ENCODE measurements around the gene ZNF534.
"Not testable (repeated sequence)": the region's sequence is repeated elsewhere in the genome, so short reads cannot be mapped to it uniquely, and the experiment has no call there.

The ZNF534 gene

DNA sequence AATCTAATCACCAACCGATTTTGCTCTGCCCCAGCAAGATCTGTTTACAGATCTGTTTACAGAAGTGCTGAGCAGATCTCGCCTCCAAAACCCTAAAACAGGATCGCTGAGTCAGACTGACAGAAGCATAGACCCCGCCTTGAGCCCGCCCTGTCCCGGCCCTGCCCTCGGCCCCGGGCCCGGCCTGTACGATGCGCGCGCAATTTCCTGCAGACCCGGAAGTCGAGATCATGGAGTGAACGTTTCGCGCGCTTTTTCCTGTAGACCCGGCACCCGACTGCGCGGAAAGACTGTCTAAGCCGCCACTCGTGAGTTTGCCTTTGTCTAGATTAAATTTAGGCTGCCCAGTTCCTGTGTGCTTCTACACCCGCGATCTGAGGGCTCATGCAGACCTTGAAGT lies at the start of gene ZNF534:
Gene ZNF534 (plus strand): TSS at position 212 of the 400 bp plus-strand sequence. CDS start 2,327 bp downstream, outside the sequence.
- no peak for DNase-seq

DNA sequence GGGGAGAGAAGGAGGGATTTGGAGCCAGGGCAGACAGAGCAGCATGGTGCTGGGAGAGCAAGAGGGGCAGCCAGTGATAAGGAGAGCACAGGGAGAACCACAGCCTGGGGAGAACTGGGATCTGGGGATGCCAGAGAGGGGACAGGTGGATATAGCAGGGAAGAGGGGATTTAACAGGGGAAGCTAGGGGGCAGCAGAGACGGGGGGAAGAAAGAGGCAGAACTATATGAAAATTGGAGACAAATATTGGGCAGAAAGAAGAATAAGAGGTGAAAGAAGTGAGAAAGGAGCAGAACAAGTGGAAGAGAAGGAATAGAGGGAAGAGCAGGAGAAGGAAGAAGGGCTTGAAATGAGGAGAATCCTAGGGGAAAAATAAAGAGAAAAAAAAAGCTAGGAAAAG lies 37.8 kb upstream of the ZNF534 start:
- no peak for DNase-seq

DNA sequence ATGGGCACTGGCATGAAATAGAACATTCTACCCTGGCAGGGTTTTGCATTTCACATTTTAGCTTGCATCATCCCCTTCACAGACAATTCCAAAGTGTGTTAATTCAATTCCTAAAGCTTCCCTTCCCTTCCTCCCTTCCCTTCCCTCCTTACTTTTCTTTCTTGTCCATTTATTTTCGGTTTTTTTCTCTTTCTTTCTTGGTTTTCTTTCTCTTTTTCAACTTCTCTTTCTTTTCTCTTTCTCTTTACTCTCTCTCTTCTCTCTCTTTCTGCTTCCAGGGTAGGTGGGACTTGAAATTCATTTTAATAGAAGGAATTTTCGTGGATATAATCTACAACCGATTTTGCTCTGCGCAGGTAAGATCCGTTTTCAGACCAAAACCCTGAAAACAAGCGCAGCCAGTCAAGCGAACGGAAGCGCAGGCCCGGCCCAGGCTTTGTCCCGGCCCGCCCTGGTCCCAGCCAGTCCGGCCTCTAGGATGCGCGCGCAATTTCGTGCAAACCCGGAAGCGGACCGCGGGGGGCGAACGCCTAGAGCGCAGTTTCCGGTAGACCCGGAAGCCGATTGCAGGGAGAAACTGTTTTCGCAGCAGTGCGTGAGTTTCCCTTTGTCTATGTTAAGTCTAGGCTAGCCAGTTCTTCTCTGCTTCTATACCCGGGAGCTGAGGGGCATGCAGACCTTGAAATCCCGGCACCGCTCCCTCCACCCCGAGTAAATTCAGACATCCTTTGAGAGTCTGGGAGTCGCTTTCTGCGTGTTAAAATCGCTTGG lies 31.5 kb upstream of the ZNF534 start, which contains the start of gene ZNF528:
Gene ZNF528 (plus strand): TSS at position 540 of the 771 bp plus-strand sequence. CDS start 4,165 bp downstream, outside the sequence.
- peak; percentile 96 for DNase-seq

DNA sequence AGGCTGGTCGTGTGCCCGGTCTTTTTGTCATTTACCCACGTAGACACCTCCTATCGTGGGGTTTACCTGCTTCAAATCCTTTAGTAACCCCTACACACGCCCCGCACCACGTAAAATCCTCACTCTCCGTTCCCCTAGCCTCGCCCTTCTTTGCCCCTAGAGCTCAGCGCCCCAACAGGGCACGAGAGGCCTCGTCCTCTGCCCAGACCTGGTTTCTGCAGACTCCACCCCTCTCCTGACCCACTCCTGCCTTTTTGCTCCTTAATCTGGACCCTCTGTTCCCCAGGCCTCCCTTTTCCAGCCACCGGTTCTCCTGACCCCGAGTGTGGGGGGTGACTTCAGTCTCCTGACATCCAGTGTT lies 30.9 kb upstream of the ZNF534 start:
- DNase-seq: no peak

DNA sequence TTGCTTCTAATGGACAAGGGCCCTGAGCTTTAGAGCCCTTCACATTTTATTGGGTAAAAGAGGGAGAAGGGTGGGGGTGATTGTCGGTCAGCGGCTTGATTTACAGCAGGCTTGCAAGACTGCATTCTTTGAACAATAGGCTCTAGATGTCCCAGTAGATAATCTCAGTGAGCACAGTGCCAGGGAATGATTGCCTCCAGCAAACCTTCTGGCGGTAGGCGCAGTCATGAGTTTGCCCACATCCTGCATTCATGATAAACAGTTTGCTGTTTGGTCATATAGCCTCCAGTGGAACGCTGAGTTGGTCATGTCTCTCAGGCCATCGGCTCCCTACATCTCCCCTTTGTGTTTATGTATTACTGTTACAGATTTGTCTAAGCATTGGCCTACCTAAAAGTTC lies 18.7 kb upstream of the ZNF534 start:
- no peak for DNase-seq

DNA sequence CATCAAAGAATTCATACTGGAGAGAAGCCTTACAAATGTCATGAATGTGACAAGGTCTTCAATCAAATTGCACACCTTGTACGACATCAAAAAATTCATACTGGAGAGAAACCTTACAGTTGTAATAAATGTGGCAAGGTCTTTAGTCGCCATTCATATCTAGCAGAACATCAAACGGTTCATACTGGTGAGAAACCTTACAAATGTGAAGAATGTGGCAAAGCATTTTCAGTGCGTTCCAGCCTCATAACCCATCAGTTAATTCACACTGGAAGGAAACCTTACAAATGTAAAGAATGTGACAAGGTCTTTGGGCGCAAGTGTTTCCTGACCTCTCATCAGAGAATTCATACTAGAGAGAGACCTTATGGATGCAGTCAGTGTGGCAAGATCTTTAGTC lies 13.2 kb upstream of the ZNF534 start:
- DNase-seq: no peak

DNA sequence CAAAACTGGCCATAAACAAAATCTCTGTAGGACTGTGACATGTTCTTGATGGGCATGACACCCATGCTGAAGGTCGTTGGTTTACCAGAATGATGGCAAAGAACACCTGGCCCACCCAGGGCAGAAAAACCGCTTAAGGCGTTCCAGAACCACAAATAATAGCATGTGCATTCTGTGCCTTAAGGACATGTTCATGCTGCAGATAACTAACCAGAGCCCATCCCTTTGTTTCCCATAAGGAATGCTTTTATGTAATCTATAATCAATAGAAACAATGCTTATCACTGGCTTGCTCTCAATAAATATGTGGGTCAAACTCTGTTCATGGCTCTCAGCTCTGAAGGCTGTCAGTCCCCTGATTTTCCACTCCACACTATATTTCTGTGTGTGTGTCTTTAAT lies 13.2 kb downstream of the ZNF534 start:
- DNase-seq: no peak

DNA sequence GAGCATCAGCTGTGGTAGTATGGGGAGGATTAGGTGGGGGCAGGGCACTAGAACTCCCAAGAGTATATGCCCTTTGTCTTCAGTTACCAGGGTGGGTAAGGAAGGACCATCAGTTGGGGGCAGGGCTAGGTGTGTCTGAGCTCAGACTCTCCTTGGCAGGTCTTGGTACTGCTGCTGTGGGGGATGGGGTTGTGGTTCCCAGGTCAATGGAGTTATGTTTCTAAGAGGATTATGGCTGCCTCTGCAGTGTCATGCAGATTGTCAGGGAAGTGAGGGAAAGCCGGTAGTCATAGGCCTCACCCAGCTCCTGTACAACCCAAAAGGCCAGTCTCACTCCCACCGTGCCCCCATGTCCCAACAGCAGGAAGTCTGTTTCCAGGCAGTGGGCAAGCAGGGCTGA lies 15.6 kb downstream of the ZNF534 start:
- no peak for DNase-seq

DNA sequence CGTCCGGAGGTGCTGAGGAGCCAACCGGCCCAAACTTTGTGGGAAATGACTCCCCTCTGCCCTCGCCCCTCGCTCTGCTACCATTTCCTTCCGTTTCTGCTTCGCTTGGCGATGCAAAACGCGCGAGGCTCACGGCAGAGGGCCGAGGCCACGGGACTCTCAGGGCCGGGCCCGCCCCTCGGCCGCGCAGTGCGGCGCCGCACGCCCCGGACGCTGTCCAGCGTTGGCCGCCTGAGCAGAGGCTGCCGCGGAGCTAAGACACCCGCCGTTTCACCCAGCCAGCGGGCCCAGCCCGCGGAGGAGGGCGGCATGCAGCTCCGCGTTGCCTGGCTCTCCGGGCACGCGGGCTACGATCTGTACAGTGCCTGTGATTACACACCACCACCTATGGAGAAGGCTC lies 22.3 kb downstream of the ZNF534 start:
- no peak for DNase-seq

DNA sequence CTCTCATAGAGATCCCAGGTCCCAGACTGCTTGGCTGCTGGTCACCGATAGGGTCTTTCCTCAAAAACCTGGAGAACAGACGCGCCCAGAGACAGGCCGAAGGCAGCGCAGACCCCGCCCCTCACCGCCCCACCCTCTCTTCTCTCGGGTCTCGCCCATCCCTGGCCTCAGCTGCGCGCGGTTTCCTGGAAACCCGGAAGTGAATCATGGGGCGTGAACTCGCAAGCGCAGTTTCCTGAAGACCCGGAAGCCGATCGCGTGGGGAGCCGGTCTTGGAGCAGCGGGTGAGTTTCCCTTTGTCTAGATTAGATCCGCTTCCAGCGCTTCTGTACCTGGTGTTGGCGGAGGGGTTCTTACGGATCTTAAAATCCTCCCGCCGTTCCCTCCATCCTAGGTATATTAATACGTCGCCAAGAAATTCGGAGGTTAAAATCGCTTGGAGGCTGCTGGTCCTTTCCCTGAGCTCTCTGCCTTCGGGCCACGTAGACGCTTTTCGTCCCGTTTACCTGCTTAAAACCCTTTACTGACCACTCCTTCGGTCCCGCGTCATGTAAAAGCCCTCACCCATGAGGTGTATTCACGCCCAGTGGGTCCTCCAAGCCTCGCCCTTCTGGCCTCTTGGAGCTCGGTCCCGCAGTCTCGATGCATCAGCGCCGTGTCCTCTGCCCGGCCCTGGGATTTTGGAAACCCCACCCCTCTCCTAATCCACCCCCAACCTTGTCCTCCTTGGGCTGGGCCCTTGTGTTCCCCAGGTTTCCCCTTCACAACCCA lies 24.6 kb downstream of the ZNF534 start, which contains the start of gene ZNF578:
Gene ZNF578 (plus strand): TSS at position 230 of the 771 bp plus-strand sequence. CDS start 48,293 bp downstream, outside the sequence.
- DNase-seq: peak; percentile 94

DNA sequence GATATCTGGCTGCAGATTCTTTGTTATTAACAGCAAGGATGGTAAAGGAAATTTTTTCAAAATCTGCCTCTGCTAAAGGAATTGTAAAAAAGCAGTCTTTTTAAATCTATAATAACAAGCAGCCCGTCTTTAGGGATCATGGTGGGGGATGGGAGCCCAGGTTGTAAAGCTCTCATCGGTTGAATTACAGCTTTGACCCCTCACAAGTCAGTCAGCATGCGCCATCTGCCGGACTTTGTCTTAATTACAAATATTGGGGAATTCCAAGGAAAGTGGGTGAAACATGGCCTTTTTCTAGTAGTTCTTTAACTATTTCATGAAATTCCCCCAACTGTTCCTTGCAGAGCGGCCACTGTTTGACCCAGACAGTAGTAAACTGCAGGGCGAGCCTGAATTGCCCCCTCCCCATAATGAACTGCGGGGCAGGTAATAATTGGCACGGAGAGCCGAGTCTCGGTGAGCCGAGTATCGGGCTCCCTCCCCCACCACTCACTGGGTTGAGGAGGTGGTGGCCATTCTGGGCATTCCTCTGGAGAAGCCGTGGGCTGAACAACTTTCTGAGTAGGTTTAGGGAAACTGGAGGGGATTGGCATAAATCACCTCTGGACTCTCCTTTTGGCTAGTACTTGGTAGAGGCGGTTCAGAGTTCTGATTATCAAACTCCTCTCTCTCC lies 36.0 kb downstream of the ZNF534 start:
- DNase-seq: no peak

DNA sequence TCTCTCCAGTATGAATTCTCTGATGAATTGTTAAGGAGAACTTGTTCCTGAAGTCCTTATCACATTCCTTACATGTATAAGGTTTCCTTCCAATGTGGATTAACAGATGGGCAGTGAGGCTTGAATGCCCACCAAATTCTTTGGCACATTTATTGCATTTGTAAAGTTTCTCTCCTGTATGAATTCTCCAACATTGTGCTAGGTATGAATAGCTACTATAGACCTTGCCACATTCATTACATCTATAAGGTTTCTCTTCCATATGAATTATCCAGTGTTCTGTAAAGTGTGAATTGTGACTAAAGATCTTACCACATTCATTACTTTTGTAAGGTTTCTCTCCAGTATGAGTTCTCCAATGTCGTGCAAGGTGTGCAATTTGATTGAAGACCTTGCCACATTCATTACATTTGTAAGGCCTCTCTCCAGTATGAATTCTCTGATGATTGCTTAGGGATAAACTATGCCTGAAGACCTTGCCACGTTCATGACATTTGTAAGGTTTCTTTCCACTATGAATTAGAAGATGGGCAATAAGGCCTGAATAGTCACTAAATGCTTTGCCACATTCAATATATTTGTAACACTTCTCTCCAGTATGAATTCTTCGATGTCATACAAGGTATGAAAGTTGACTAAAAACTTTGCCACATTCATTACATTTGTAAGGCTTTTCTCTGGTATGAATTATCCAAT lies 44.9 kb downstream of the ZNF534 start:
- no peak for DNase-seq

DNA sequence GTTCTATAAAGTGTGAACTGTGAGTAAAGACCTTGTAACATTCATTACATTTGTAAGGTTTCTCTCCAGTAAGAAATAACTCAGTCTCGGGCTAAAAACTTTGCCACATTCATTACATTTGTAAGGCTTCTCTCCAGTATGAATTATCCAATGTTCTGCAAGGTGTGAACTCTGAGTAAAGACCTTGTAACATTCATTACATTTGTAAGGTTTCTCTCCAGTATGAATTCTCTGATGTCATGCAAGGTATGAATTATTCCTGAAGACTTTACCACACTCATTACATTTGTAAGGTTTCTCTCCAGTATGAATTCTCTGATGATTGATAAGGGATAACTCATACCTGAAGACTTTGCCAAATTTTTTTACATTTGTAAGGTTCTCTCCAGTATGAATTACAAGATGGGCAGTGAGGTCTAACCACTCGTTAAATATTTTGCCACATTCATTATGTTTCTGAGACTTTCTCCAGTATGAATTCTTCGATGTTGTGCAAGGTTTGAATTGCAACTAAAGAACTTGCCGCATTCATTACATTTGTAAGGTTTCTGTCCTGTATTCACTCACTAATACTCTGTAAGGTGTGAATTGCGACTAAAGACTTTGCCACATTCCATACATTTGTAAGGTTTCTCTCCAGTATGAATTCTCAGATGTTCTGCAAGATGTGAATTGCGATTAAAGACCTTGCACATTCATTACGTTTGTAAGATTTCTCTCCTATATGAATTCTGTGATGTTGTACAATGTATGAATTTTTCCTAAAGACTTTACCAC lies 45.6 kb downstream of the ZNF534 start:
- no peak for DNase-seq

DNA sequence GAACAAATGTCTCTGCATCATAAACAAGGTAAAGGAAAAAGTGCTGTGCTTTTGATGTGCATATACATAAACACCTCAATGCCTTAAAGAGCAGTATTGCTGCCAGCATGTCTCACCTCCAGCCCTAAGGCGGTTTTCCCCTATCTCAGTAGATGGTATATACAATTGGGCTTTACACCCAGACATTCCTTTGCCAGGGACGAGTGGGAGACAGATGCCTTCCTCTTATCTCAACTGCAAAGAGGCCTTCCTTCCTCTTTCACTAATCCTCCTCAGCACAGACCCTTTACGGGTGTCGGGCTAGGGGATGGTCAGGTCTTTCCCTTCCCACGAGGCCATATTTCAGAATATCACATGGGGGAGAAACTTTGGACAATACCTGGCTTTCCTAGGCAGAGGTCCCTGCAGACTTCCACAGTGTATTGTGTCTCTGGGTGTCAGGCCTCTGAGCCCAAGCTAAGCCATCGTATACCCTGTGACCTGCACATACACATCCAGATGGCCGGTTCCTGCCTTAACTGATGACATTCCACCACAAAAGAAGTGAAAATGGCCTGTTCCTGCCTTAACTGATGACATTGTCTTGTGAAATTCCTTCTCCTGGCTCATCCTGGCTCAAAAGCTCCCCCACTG lies 55.3 kb downstream of the ZNF534 start:
- not testable (repeated sequence) for DNase-seq

DNA sequence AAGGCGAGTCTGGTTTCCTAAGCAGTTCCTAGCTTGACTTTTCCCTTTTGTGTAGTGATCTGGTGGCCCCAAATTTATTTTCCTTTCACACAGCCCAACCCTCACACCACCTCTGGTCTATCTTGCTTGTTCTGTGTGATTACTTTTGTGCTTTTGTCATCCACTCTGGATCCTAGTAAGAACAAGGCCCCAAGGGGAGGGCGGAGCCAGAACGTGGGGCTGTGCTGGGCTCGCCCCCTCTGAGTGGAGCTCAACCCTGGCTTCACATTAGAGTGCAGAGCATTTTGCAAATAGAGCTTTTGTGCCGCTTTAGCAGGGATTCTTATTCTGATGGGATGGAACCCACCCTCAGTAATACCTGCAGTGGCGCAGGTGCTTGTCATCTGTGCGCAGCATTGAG lies 56.1 kb downstream of the ZNF534 start:
- DNase-seq: not testable (repeated sequence)

DNA sequence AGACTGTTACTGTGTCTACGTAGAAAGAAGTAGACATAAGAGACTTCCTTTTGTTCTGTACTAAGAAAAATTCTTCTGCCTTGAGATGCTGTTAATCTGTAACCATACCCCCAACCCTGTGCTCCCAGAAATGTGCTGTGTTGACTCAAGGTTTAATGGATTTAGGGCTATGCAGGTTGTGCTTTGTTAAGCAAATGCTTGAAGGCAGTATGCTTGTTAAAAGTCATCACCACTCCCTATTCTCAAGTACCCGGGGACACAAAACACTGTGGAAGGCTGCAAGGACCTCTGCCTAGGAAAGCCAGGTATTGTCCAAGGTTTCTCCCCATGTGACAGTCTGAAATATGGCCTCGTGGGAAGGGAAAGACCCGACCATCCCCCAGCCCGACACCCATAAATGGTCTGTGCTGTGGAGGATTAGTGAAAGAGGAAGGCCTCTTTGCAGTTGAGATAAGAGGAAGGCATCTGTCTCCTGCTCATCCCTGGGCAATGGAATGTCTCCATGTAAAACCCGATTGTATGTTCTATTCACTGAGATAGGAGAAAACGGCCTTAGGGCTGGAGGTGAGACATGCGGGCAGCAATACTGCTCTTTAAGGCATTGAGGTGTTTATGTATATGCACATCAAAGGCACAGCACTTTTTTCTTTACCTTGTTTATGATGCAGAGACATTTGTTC lies 56.8 kb downstream of the ZNF534 start:
- DNase-seq: not testable (repeated sequence)

DNA sequence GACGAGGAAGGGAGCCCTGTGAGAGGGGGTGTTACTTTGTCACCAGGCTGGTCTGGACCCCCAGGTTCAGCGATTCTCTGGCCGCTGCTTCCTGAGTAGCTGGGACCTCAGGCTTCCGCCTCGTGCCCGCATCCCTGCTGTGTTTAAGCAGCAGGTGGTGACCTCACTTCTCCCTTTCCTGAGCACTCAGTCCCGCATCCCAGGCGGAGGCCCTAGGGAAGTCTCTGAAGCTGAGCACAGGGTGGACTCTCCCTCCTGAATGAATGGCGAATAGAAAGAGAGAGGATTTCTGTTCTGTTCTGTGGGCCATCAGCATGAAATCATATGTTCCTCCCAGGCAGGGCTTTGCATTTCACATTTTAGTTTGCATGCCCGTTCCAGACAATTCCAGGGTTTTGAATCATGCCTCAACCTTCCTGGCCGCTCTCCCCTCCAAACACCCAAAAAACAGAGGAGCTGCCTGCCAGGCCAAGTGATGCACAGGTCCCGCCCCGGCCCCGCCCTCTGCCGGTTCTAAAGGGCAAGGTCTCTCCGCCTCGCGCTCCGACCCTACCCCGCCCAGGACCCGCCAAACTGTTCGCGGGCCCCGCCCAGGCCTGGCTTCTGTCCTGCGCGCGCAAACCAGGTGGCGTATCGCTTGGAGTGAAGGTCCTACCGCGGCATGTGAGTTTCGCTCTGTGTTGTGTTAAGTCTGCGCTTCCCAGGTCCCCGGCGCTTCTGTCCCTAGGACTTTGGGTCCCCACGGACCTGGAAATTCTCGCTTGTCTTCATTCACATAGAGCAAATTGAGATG lies 63.4 kb downstream of the ZNF534 start:
- DNase-seq: peak; percentile 48

DNA sequence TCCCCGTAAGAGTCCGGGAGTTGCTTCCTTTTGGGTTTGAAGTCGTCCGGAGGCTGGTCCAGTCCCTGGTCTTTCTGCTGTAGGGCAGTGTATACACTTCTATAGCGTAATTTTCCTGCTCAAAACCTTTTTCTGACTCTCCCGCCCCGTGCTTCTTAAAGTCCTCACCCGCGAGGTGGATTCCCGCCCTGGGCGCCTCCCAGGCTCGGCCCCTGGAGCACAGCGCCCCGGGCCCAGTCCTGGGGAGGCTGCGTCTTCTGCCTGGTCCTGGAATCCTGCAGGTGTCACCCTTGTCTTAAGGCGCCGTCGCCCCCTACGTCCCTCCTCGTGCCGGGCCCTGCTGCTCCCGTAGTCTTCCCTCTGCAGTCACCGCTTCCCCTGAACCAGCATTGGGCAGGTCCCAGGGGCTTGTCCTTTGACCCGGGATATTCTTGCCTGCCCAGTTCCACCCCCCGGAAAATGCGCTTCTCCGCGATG lies 64.1 kb downstream of the ZNF534 start:
- DNase-seq: peak; percentile 40

DNA sequence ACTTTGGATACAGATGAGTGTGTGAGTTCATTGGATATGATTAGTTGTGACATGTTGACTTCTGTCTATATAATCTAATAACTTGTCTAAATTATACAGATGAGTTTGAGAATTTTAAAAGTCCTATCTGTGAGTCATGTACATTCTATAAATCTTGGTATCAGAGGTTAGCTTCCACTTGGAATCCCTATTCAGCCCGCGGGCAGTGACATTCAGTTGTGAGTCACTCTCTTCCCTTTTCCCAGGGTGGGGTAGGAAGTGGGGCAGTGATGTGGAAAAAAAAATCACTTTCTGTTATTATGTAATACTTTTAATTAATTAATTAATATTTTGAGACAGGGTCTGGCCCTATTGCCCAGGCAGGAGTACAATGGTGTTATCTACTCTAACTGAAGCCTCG lies 65.6 kb downstream of the ZNF534 start:
- DNase-seq: no peak

DNA sequence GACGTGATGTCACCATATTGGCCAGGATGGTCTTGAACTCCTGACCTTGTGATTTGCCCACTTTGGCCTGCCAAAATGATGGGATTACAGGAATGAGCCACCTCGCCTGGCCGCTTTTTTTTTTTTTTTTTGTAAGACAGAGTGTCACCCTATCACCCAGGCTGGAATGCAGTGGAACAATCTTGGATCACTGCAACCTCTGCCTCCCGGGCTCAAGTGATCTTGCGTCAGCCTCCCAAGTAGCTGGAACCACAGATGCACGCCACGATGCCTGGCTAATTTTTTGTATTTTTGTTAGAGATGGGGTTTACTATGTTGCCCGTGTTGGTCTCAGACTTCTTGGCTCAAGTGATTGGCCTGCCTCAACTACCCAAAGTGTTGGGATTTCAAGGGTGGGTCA lies 69.6 kb downstream of the ZNF534 start:
- no peak for DNase-seq

Measured in left hindlimb (tissue), 1 donor.